Progenitor cell of endocrine pancreas (in vitro differentiated cells): ENCODE data around the gene TMEM81. TPM values are rescaled to one million over a fixed set of nuclear protein-coding genes. Genes with fewer than 3 reads are reported as not detected.

Experiments used
- DNase-seq: peaks from one replicate; pipeline ENCODE4 v3.0.0; 2021; ENCODE audit warnings: low spot score; ENCODE audit not compliant: unreplicated experiment
- H3K27ac Mint-ChIP-seq: 2 replicates; pipeline ENCODE4 v1.8.0; 2021; ENCODE audit warnings: mild to moderate bottlenecking, moderate library complexity, mixed read lengths
- H3K27me3 Mint-ChIP-seq: 2 replicates; pipeline ENCODE4 v1.8.0; 2021; ENCODE audit warnings: mixed read lengths
- H3K36me3 Mint-ChIP-seq: 2 replicates; pipeline ENCODE4 v1.8.0; 2022; ENCODE audit warnings: mixed read lengths; ENCODE audit not compliant: insufficient read depth
- H3K4me1 Mint-ChIP-seq: 2 replicates; pipeline ENCODE4 v1.8.0; 2021; ENCODE audit warnings: low read depth, mixed read lengths
- H3K4me3 Mint-ChIP-seq: 2 replicates; pipeline ENCODE4 v1.8.0; 2021; ENCODE audit warnings: low read depth, mild to moderate bottlenecking, moderate library complexity, mixed read lengths
- H3K9me3 Mint-ChIP-seq: 2 replicates; pipeline ENCODE4 v1.8.0; 2021; ENCODE audit warnings: low read depth, mixed read lengths
- total RNA-seq: library from RNA; stranded (reverse); gene quantifications from 2 replicates; pipeline ENCODE4 v1.2.1, GENCODE V29; 2021
- TF ChIP-seq, protein P1 (sequence below): fragments of 200-600 bp; sonication (generic); IDR thresholded peaks from one replicate; pipeline ENCODE4 v1.5.0; 2021; ENCODE audit warnings: antibody characterized with exemption, mild to moderate bottlenecking; ENCODE audit not compliant: unreplicated experiment

Gene TMEM81
- total RNA-seq, 1 donor from 2014 or later: 5.1 TPM

DNA sequence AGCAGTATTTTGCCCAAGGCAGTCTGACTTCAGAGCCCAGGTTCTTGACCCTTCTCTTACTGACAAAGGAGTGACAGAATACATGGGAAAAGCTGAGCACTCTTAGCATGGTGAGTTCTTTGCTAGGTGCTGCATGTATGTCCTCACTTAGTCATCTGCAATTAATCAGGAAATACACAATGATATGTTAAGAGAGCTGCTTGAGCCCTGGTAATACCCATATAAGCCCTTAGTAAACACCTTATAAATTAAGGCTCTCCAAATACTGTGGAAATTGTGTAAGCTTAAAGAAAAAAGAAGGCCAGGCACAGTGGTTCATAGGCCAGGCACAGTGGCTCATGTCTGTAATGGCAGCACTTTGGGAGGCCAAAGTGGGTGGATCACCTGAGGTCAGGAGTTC, 14.0 kb upstream of the TMEM81 start:
- peaks cover 32% of the 10 kb centered on the region for H3K36me3 Mint-ChIP-seq
- TF ChIP-seq, protein P1, sequence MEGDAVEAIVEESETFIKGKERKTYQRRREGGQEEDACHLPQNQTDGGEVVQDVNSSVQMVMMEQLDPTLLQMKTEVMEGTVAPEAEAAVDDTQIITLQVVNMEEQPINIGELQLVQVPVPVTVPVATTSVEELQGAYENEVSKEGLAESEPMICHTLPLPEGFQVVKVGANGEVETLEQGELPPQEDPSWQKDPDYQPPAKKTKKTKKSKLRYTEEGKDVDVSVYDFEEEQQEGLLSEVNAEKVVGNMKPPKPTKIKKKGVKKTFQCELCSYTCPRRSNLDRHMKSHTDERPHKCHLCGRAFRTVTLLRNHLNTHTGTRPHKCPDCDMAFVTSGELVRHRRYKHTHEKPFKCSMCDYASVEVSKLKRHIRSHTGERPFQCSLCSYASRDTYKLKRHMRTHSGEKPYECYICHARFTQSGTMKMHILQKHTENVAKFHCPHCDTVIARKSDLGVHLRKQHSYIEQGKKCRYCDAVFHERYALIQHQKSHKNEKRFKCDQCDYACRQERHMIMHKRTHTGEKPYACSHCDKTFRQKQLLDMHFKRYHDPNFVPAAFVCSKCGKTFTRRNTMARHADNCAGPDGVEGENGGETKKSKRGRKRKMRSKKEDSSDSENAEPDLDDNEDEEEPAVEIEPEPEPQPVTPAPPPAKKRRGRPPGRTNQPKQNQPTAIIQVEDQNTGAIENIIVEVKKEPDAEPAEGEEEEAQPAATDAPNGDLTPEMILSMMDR: no peak
- no peak for DNase-seq
- no peaks in the 10 kb centered on the region for H3K4me1 Mint-ChIP-seq
- H3K9me3 Mint-ChIP-seq: no peaks in the 10 kb centered on the region
- H3K4me3 Mint-ChIP-seq: no peak overlapping the region
- H3K27ac Mint-ChIP-seq: no peak overlapping the region
- no peaks in the 10 kb centered on the region for H3K27me3 Mint-ChIP-seq

DNA sequence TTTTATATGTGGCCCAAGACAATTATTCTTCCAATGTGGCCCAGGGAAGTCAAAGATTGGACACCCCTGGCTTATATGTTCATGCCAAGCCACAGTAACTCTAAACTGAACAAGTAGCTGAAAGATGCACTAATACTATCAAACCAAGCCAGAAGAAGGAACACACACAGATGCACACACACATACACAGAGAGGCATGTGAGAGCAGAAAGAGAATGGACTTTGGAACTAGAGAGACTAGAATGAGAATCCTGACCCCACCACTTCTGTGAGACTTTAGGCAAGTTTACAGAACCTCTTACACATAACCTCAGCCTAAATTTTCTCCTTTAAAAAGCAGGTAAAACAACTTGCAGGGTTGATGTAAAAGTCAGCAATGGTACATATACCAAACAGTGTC, 11.2 kb upstream of the TMEM81 start:
- Mint-ChIP-seq H3K27me3 (no peaks in the 10 kb centered on the region), H3K27ac (no peak overlapping the region), H3K4me3 (no peak overlapping the region), H3K36me3 (peaks cover 27% of the 10 kb centered on the region), H3K4me1 (no peaks in the 10 kb centered on the region), H3K9me3 (no peaks in the 10 kb centered on the region)
- TF ChIP-seq, protein P1: no peak
- no peak for DNase-seq

DNA sequence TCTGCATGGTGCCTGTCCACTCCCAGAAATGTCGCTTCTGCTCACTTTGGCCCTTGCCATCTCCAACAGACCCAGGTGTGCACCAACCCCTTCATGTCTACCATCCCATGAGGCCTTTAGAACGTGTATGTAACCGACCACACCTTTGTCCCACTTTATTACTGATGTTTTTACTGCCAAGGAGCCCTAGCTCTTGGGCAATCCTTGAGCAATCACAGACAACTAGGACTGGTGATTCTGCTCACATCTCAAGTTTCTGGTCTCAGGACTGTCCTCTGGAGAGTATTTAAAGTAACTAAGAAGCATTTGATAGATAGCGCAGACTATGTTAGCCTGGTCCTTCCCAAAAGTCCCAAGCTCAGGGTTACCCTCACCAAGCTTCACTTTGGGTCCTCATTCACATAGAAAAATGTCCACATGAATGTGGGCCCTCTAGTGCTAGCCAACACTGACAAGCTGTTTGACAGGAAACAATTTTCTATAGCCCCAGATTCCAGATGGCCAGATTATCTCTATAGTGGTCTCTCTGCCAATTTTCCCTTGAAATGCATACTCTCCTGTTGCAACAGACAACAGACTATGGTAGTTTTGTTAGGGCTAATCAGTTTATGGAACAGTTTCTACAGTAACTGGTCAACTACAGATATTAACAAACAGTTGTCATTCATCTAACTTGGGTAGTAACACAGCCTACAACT, 6.9 kb upstream of the TMEM81 start:
- Mint-ChIP-seq H3K4me3 (no peak overlapping the region), H3K27me3 (no peaks in the 10 kb centered on the region), H3K4me1 (peaks cover 4% of the 10 kb centered on the region), H3K27ac (no peak overlapping the region), H3K36me3 (peaks cover 23% of the 10 kb centered on the region), H3K9me3 (no peaks in the 10 kb centered on the region)
- TF ChIP-seq, protein P1: no peak
- no peak for DNase-seq

DNA sequence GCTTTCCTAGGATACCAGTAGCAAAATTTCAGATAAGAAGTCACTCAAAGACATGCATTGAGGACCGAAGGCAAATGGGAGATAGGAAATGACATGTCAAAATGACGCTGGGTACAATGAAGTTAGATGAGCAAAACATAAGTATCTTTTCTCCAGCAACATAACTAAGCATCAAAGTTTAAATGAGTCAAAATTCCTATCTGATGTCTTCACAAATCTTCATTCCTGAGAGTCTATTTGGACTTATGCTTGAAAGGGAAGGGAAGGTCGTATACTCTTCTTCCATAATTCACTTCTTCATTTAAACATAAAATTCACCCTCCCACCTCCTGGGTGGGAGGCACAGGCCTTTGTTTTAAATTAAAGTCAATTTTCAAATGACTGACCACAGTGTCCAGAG, 4.1 kb upstream of the TMEM81 start:
- Mint-ChIP-seq H3K27ac (no peak overlapping the region), H3K4me1 (peaks cover 4% of the 10 kb centered on the region), H3K36me3 (peaks cover 27% of the 10 kb centered on the region), H3K27me3 (no peaks in the 10 kb centered on the region), H3K4me3 (no peak overlapping the region), H3K9me3 (no peaks in the 10 kb centered on the region)
- TF ChIP-seq, protein P1: no peak
- no peak for DNase-seq

DNA sequence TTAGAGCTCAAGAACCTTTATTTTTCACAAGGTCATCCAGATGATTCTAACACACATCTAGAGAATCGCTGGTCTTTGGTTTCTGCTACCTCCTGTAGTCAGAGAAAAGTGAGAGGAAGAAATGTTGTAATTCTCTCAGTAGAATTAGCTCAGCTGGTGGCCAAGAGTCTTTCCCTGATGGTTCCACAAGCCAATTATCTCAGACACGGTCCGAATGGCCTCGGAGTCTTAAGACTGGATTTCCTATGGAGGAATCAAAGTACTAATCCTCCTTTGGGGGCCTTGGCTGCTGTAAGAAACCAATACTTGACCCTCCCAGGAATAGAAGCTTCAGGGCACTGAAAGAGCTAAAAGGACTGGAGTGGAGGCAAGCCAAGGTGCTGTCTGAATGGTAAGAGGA, 1.8 kb downstream of the TMEM81 start:
- H3K4me3 Mint-ChIP-seq: no peak overlapping the region
- H3K27me3 Mint-ChIP-seq: no peaks in the 10 kb centered on the region
- H3K36me3 Mint-ChIP-seq: peaks cover 14% of the 10 kb centered on the region
- TF ChIP-seq, protein P1: no peak
- DNase-seq: no peak
- H3K27ac Mint-ChIP-seq: no peak overlapping the region
- H3K4me1 Mint-ChIP-seq: no peaks in the 10 kb centered on the region
- no peaks in the 10 kb centered on the region for H3K9me3 Mint-ChIP-seq
